ENCODE results near the gene EMP2.

EMP2 gene

DNA sequence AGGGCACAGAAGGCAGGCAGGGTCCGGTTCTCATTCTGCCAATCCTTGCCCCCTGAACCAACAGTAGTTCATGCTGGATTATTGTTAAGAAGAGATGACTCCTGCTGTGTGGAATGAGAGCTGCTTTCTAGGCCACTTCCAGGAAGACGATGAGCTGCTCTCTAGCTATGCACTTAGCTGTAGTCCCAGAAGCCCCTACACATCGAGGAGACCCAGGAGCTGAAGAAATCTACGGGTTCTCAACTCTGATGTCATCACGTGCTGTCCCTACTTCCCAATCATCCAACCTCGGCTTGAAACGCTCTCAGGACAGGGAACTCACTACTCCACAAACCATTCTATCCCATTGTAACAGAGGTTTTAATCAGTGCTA lies 29.0 kb upstream of the EMP2 start:
- no peak for DNase-seq

GRCh38 chr16:10608687-10609401 lies 28.4 kb upstream of the EMP2 start:
- no peak for DNase-seq

DNA sequence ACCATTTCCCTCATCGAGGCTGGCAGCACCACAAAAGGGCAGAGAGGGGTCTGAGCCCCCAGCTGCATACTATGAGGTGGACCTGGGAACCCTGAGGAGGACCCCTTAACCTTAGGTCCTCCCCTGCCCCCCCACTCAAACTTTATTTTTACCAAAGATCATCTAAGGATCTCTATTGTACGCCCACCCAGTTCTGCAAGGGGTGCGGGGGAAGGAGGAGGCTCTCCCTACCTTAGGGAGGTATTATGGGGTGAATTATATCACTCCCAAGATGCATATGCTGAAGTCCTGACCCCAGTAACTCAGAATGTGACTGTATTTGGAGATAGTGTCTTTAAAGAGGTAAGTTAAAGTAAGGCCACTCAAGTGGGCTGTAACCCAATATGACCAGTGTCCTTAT lies 26.8 kb upstream of the EMP2 start:
- no peak for DNase-seq

GRCh38 chr16:10606607-10607006 lies 26.2 kb upstream of the EMP2 start:
- no peak for DNase-seq

GRCh38 chr16:10605636-10606035 lies 25.2 kb upstream of the EMP2 start:
- no peak for DNase-seq

DNA sequence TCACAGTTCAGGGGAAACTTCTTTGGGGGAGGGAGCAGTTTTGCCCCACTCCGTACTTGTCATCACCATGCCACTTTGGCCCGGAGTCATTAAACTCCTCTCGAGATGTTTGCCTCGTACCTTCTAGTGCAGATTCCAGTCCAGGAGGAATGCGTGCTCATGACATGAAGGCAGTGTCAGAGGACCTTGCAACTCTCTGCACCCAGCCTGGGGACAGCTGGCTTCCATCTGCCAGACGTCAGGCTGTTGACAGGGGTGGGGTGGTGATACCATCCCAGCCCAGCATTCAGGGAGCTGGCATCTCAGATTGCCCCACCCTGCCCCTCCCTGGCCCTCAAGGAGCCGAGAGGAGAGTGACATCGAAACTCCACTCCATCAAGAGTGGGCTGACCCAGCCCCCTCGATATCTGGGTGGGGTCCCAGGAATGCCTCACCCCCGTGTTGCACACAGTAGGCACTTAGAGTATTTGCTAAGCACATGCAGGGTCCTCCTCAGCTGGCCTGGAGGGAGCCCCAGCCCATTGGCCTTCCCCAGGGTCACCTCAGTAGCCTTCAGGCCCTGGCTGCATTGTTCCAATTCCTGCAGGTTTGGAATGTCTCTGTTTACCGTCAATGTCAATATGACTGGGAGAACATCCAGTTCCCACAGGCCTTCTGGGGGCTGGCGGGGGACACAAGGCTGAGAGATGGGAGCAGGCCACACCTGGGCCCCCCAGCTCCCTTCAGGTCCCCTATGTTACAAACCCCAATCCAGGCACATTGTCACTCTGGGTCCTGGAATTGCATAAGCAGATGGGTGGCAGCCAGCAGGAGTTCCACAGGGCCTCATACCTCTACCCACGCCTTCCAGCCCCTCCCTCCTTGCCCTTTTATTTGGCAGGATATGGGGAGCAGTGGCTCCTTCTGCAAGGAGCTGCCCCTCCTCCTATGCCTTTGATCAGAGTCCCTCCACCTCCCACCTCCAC lies 21.3 kb upstream of the EMP2 start:
- no peak for DNase-seq

GRCh38 chr16:10600782-10601443 lies 20.5 kb upstream of the EMP2 start:
- DNase-seq, result no peak

- DNase-seq, result no peak
Measured at GRCh38 chr16:10599626-10600025, 19.2 kb upstream of the EMP2 start.

- no peak for DNase-seq
Measured at GRCh38 chr16:10598157-10598556, 17.8 kb upstream of the EMP2 start.

- no peak for DNase-seq
Measured at GRCh38 chr16:10597187-10597601, 16.8 kb upstream of the EMP2 start.

GRCh38 chr16:10594312-10594950 lies 14.0 kb upstream of the EMP2 start:
- no peak for DNase-seq

DNA sequence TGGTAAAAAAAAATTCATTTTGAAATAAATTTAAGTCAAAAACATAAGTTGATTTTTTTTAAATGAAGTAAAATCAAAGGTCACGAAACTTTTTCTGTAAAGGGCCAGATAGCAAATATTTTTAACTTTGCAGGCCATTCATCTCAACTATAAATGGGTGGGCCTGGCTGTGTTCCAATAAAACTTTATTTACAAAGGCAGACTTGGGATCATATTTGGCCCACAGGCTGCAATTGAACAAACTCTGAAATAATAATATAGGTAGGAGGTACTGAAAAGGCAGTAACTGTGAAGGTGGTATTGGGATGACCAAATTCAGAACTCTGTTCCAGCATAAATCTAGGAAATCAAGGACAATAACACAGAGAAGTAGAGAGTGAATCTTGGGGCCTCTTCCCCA lies 12.2 kb upstream of the EMP2 start:
- DNase-seq, result no peak

DNA sequence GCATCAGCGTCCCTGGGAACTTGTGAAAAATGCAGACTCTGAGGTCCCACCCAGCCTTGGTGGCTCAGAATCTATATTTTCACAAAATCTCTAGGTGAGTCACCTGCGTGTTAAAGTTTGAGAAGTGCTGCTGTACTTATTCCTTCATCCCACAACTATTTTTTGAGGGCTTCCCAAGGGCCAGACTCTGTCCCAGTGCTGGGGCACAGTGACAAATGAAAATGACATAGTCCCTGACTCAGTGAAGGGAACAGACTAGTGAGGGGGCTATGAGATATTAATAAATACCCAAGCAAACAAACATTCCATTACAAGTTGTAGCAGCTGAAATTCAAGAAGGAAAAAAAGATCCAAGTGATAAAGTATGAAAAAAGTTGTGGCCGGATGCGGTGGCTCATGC lies 9.9 kb upstream of the EMP2 start:
- DNase-seq, result no peak

DNA sequence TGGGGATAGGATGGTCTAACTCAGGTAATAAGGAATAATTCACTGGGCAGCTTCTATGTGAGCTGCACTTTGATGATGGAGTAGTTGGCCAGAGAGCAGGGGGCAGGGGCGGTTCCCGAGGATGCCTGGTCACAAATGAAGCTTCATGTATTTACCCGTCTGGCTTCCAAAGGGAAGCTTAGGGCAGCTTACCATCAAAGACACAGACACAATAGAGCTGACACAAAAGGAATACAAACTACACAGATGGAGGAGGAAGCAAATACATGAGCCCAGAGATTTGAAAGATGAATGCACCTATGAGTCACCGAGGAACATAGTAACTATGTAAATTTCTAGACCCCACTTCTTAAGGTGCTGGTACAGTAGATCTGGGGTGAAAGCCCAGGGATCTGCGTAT lies 8.7 kb upstream of the EMP2 start:
- DNase-seq, result no peak

DNA sequence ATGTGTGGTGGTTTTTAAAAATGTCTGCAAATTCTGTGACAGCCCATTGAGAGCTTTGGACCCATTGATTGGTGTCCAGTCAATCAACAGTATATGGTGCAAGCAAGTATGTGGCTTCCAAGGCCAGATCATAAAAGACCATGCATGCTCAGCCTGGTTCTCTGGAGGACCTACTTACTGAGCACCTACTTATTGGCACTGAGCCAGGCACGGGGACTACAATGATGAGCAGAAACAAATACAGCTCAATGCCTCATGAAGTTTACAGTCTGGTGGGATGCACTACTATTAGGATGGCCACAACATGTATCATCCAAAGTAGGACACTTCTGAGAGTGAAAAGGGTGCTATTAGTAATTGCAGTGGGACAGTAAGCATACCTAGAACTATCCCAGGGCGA lies 7.2 kb upstream of the EMP2 start:
- no peak for DNase-seq

- no peak for DNase-seq
Measured at GRCh38 chr16:10584981-10585438, 4.6 kb upstream of the EMP2 start.

GRCh38 chr16:10583269-10583668 lies 2.9 kb upstream of the EMP2 start:
- no peak for DNase-seq

DNA sequence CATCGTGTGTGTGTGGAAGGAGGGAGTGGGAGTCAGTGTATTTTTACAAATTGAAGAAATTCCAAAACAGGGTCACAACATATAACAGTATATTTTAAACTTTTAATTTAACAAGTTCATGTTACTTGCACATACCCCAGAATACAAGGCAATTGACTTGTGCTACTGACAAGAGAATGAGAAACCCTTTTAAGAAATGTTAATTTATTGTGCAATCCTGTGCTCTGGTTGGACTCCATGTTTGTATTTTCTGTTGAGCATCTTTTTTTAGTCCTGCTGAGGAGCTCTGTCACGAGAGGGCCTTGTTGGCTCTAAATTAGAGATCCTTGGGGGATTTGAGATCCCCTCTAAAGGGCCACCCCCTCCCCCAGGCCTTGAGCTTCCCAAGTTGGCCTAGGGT lies 1.1 kb upstream of the EMP2 start:
- no peak for DNase-seq

DNA sequence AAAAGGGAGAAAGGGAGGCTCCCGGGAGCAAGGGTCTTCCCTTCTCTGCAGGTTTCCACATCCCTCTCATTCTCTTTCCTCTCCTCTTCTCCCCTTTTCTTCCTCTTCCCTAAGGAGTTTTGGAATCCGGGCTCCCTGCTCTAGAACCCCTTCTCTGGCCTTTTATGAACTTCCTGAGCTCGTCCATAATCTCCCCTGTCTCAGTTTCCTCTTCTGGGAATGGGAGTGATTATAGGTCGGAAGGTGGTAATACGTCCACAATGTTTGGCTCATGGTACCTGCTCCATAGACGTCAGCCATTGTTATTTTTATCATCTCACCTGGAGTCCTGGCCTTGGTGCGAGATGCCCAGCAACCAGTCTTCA lies 467 bp upstream of the EMP2 start:
- no peak for DNase-seq

DNA sequence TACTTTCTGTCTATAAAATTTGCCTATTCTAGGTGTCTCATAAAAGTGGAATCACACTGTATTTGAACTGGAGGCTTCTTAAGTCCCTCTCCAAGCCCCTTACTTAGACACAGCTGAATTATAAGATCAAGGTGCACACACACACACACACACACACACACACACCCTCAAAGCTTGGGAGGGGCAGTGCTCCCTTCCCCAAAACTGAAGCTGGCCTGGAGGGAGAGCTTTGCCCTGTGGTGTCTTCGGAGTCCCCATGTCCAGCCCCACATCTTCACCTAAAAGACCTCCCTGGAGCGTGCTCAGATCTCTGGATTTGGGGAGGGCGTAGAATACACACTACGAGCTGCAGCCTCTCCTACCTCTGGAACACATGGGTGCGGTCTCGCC lies 828 bp downstream of the EMP2 start:
- no peak for DNase-seq

DNA sequence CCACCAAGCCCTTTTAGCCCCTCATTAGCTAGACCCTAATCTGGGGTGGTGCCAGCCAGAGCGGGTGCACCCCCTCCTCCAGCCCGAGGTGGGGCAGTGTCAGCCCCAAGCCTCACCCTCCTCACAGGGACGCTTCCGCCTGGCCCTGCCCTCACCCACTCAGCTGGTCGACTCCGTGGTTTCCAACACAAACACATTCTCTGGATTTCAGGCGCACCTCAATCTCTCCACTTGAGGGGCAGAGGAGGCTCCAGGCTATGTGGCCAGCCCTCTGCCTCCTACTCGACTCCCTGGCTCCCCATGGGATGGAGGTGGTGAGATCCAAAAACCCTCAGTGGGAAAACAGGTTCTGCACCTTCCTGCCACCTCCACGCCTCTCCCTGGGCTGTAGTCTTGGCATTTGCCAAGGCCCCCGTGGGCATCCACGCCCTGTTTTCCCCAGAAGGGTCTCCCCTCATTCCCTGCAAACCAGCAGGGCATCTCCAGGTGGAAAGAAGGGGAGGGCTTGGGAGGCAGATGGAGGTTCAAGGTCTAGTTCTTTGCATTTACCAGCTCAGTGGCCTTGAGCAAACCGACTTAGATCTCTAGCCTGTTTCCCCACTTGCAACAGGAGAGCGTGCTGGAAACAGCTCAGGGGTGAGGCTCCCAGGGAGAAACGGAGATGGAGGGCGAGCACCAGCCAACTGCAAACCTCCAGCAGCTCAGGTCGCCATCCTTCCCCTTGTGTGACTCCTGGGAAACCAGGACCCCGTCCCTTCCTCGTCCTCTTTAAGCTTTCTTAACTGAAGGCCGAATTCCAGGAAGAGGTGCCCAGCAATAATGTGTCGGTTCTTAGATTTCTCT lies 1.7 kb downstream of the EMP2 start:
- no peak for DNase-seq

Measured in stimulated activated naive CD4-positive, alpha-beta T cell (primary cell).